ENCODE measurements around the gene POGLUT3.

POGLUT3 gene, protein sequence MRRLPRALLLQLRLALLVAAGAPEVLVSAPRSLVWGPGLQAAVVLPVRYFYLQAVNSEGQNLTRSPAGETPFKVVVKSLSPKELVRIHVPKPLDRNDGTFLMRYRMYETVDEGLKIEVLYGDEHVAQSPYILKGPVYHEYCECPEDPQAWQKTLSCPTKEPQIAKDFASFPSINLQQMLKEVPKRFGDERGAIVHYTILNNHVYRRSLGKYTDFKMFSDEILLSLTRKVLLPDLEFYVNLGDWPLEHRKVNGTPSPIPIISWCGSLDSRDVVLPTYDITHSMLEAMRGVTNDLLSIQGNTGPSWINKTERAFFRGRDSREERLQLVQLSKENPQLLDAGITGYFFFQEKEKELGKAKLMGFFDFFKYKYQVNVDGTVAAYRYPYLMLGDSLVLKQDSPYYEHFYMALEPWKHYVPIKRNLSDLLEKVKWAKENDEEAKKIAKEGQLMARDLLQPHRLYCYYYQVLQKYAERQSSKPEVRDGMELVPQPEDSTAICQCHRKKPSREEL

GRCh38 chr11:108498046-108498815 lies at the start of gene POGLUT3:
POGLUT3 (minus strand) TSS chr11:108498384; CDS start chr11:108498366, 18 bp downstream.
- peak in 1 of 2 donors; percentile 23 for DNase-seq (ENCODE audit: low read depth in 2 of 2)

GRCh38 chr11:108545909-108546501 lies 47.8 kb upstream of the POGLUT3 start:
- DNase-seq (ENCODE audit: low read depth in 2 of 2), result no peak

DNA sequence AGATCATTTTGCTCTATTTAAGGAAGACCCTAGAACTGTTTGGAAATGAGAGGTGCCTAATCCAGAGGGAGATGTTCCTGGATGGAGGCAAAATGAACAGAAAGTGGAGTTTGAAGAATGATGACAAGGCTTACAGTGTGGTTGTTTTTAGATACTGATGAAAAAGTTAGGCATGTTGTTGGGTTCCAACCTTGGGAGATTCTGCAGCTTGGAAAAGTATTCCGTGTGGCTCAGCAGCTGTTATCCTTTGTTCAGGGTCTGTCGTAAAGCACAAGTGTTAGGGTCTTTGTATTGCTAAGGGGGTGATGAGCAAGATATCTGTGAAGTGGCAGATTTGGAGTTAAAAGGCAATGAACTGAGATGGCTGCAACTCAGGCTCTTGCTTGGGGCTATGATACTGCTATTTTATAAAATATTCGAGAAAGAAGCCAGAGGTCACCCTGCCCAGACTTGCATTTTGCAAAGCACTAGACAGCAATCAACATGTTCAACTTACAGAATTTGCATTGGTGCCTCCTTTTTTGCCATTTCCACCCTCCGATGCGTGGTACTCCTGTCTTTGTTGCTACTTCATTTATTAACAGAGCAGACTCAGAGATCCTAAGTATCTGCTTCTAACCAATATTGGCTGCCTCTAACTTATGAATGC lies 45.3 kb upstream of the POGLUT3 start:
- DNase-seq (ENCODE audit: low read depth in 2 of 2), result no peak

GRCh38 chr11:108541531-108541930 lies 43.3 kb upstream of the POGLUT3 start:
- DNase-seq (ENCODE audit: low read depth in 2 of 2), result no peak

GRCh38 chr11:108538502-108538901 lies 40.3 kb upstream of the POGLUT3 start:
- no peak for DNase-seq (ENCODE audit: low read depth in 2 of 2)

DNA sequence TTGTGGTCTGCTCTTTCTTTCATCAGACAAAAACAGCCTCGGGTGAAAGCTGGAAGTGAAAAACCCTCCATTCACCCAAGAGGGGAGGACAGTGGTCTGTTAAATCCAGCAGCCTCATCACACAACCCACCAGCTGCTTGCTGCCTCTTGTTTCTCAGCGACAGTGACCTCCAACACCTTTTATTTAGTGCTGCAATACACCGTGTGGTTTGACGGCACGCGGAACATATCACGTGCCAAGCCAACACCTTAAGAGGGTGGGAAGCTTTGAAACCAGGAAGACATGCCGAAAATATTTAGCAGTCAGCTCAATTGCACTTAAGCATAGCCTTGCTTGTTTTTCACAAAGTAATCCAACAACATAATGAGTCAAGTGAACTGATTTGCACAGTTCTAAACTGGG lies 39.8 kb upstream of the POGLUT3 start:
- no peak for DNase-seq (ENCODE audit: low read depth in 2 of 2)

DNA sequence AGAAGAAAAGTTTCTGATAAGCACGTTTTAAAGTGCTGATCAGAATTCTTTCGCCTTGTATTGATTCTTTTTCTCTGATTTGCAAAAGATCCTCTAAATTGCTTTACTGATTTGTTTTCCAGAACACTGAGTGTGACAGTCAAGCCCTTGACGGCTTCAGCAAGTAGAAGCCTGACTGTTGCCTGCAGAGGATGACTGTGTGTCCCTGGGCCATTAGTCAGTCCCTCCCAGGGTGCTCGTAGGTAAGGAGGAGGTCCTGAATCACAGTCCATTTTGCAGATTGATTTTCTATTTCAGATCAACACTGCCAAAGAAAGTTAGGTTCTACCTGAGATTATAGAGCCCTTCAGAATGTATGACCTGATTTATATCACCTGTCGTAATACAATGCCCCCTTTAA lies 38.6 kb upstream of the POGLUT3 start:
- no peak for DNase-seq (ENCODE audit: low read depth in 2 of 2)

GRCh38 chr11:108535384-108535955 lies 37.3 kb upstream of the POGLUT3 start:
- DNase-seq (ENCODE audit: low read depth in 2 of 2), result no peak

- no peak for DNase-seq (ENCODE audit: low read depth in 2 of 2)
These were observed 36.2 kb upstream of the POGLUT3 start for GRCh38 chr11:108534274-108534882.

GRCh38 chr11:108530426-108530825 lies 32.2 kb upstream of the POGLUT3 start:
- DNase-seq (ENCODE audit: low read depth in 2 of 2), result no peak

DNA sequence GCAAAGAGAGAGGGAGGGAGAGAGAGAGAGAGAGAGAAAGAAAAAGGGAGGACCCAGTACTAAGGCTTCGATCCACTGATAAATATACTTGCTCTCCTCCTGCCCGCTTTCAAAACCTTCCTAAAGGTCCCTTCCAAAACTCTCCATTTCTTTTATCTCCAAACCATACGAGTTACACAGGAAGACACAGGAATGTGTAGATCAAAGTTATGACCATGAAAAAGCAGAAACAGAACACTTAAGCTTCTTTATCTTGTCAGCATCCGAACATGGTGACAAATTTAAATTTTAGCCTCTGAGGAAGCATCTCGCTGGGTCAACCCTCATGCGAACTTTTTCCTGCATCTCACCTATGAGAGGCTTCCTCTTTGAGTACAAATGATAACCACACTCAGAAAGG lies 29.2 kb upstream of the POGLUT3 start:
- DNase-seq (ENCODE audit: low read depth in 2 of 2), result no peak

- DNase-seq (ENCODE audit: low read depth in 2 of 2), result no peak
These were observed 27.0 kb upstream of the POGLUT3 start for GRCh38 chr11:108525161-108525560.

GRCh38 chr11:108524422-108524821 lies 26.2 kb upstream of the POGLUT3 start:
- no peak for DNase-seq (ENCODE audit: low read depth in 2 of 2)

- DNase-seq (ENCODE audit: low read depth in 2 of 2), result no peak
These were observed 24.1 kb upstream of the POGLUT3 start for GRCh38 chr11:108522318-108522717.

DNA sequence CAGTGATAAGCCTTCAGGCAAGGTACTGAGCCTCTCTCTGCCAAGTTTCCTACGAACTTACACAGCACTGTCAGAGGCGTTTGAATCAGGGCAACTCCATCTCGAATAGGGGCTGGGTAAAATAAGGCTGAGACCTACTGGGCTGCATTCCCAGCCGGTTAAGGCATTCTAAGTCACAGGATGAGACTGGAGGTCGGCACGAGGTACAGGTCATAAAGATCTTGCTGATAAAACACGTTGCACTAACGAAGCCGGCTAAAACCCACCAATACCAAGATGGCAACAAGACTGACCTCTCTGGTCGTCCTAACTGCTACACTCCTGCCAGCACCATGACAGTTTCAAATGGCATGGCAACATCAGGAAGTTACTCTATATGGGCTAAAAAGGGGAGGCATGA lies 20.4 kb upstream of the POGLUT3 start:
- DNase-seq (ENCODE audit: low read depth in 2 of 2), result no peak

GRCh38 chr11:108516125-108516524 lies 17.9 kb upstream of the POGLUT3 start:
- DNase-seq (ENCODE audit: low read depth in 2 of 2), result no peak

DNA sequence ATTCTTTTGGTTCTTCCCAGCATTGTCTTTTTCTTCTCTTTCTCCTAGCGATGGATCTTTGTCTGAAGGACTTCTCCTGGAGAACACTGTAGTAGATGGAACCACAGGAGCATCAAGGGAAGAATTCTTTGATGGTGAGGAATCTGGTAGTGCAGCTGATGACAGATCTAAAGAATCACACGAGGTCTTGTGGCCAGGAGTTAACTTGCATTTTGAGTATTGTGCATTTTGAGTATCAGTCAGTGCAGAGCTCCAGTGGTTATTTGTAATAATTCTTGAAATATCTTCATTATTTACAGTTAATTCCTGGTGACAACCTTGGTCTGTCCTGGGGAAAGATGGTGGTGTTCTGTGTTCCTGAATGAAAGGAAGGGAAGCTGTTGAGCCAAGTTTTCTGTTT lies 14.5 kb upstream of the POGLUT3 start:
- DNase-seq (ENCODE audit: low read depth in 2 of 2), result no peak

DNA sequence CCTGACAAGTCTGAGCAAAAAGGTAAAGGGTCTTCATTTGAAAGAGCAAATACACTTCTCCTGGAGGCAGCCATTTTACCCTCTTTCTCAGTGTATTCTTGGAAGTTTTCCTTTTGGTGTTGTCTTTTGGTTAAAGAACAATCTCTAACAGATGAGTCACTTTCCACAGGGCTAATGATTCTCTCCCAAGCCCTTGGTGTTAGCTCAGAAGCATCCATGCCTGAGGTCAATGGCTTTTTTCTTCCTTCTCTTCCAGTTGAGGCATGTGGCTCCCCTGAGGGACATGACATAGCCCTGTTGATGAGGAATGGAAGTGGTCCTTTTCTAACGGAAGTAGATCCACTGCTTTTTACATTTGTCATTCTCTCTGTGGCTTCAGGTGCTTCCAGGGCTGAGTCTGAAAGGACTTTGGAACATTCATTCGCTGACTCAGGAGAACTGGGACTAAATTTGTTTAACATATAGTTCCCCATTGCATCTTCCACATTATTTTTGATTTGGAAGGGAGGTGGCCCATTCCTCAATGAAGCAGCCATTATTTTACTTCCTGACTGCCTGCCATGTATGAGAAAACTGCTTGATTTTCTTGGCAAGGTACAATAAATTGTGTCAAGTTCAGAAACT lies 13.8 kb upstream of the POGLUT3 start:
- DNase-seq (ENCODE audit: low read depth in 2 of 2), result no peak

GRCh38 chr11:108508653-108509593 lies 10.7 kb upstream of the POGLUT3 start:
- DNase-seq (ENCODE audit: low read depth in 2 of 2), result no peak

GRCh38 chr11:108501396-108501795 lies 3.2 kb upstream of the POGLUT3 start:
- DNase-seq (ENCODE audit: low read depth in 2 of 2), result no peak

Data from stimulated activated CD8-positive, alpha-beta memory T cell treated with anti-CD3 and anti-CD28 coated beads, Interleukin-2, amount 100 ng/mL, for 48 hours (primary cell).